WTC11 (cell line): ENCODE results near the gene LRRC2.

Experiments
- CTCF ChIP-seq: fragments of 200-600 bp; IDR thresholded peaks from 2 replicates; pipeline ENCODE4 v1.8.0; 2022; ENCODE audit warnings: antibody characterized with exemption
- ELF4 ChIP-seq: sonication (generic); formaldehyde crosslinking; IDR thresholded peaks from 2 replicates; pipeline ENCODE4 v1.8.1; 2022; ENCODE audit warnings: low read depth, mild to moderate bottlenecking, moderate library complexity, missing genetic modification reagents
- TEAD4 ChIP-seq: sonication (generic); formaldehyde crosslinking; IDR thresholded peaks from 2 replicates; pipeline ENCODE4 v1.8.0; 2022; ENCODE audit warnings: mild to moderate bottlenecking, missing genetic modification reagents

- TF ChIP-seq ELF4 (no peak), CTCF (no peak), TEAD4 (no peak)
Observed at GRCh38 chr3:46557814-46558183, 8.3 kb downstream of the LRRC2 start.
